Left lobe of liver (tissue), 2 donors: Measurements from ENCODE around the gene ACVRL1. TPM values are rescaled to one million over a fixed set of nuclear protein-coding genes. Genes with fewer than 3 reads are reported as not detected.

ENCODE experiments used
- ATAC-seq: fragments of 200-7000 bp; cut with Tn5 transposase; one replicate; pipeline ENCODE4 v1.9.1; 2020; ENCODE audit warnings: mild to moderate bottlenecking, moderate library complexity
- DNase-seq: peaks from one replicate; pipeline ENCODE4 v3.0.0-alpha.2; 2020; ENCODE audit warnings: low spot score
- total RNA-seq: library from RNA; stranded (reverse); gene quantifications from one replicate; pipeline ENCODE4 v1.2.1, GENCODE V29; 2021
- donor health status: DM: no; HTN: no; CAD: no; lungs with moderate emphysema.
- donor health status: DM: no; HTN: yes; CAD: no.

Gene ACVRL1
- total RNA-seq, 1 donor from 2014 or later, result 7.1 TPM

- no peak for DNase-seq
Observed at GRCh38 chr12:51932218-51933076, 25.1 kb downstream of the ACVRL1 start.

DNA sequence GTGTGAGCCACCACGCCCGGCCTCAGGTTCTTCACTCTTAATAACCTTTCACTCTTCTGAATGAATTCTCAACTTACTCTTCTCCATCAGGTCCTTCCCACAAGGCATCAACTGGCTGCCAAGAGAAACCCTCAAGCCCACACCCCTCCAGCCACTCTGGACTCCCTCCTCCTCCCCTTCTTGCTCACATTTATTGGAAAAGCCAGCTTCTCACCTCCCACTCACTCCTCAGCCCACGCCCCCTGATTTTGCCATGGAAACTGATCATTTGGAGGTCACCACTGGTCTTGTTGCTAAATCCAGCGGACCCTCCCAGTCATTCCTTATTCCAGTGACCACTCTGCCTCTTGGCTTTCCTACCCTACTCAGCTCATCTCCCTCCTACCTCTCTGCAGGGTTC lies 26.8 kb downstream of the ACVRL1 start:
- no peak for DNase-seq
- no peak for ATAC-seq

More at GRCh38 chr12:51932218-51933076, 25.1 kb downstream of the ACVRL1 start:
- ATAC-seq, result peak; percentile 94

DNA sequence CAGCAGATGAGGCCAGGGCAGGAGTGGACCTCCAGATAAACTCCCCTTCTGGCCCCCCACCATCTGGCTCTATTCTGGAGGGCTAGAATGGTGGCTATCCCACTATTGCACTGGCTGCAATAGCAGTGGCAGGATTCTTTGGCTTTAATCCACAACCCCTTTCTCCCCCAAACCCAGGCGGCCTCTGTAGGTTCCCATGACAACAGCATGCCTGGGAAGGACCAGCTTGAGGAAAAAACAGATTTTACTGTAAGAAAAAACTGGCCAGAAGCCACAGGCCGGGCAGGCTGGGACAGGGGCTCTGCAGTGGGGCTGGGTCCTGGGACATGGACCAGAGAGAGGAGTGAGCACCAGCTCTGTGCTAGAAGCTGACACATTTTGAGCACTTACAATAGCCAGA lies 30.6 kb downstream of the ACVRL1 start:
- no peak for ATAC-seq
- DNase-seq, result no peak

GRCh38 chr12:51938726-51939125 lies 31.4 kb downstream of the ACVRL1 start:
- DNase-seq (no peak), ATAC-seq (no peak)

DNA sequence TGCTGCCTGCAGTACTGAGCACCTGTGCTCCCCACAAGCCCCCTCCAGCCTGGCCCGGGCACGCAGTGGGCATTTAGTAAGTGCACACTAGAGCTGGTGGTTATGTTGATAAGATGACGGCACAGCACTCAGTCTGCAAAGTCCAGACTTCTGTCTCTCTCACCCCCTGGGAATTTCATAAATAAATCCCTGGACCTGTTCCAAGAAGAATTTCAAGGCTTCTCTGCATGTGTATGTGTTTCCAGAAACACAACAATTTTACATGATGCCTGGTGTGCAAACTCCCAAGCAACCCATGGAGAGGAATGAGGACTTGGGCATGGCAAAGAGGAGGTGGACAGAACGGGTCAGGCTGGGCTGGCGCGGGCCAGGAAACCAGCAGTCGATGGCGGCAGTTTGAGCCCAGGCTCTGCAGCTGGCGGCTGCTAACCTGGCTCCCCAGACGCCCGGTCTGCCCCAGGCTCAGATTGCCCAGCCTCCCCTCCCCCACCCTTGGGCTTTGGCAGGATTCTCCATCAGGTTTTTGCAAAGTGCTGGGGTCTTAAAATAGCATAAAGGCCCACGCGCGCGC lies 33.8 kb downstream of the ACVRL1 start:
- DNase-seq (peak; percentile 44), ATAC-seq (peak; percentile 18)

DNA sequence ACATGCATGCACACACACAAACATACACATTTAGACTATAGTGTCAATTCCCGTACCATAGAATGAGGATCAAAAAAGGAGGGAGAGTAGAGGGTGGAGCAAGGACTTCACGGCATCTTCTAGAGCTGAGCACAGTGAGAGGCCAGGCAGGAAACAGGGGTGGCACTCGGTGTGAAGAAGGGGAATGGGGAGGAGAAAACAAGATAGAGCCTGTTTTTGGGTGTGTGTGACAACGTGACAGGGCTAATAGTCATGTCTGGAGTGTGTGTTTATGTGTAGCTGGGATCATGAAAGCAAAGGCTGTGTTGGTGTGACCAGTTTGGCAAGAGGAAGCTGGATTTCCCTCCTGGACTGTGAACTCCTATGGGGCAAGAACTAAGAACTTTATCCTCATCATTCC lies 34.3 kb downstream of the ACVRL1 start:
- peak; percentile 36 for DNase-seq
- peak; percentile 61 for ATAC-seq

GRCh38 chr12:51942056-51942455 lies 34.8 kb downstream of the ACVRL1 start:
- DNase-seq (peak; percentile 14), ATAC-seq (no peak)

- peak; percentile 31 for DNase-seq
Observed at GRCh38 chr12:51942501-51943000, 35.2 kb downstream of the ACVRL1 start.

DNA sequence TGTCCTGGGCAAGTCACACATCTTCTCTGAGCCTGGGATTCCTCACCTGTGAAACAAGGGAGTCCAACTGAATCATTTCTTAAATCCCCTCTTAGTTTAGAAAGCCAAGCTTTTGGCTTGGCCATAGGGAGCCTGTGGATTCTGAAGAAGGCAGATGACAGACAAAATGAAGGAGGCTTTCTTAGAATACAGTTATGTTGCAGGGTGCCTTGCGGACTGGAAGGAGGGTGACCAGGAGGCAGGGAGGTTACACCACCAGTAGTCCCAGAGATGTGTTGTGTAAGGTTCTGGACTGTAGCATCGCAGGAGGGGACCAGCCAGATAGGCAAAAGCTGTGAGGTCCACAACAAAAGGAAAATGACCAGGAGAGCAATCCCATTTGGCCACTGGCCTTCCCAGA lies 36.0 kb downstream of the ACVRL1 start:
- DNase-seq, result peak; percentile 28
- no peak for ATAC-seq

More at GRCh38 chr12:51942501-51943000, 35.2 kb downstream of the ACVRL1 start:
- ATAC-seq, result no peak

- ATAC-seq, result no peak
- DNase-seq, result no peak
Observed at GRCh38 chr12:51944608-51945233, 37.4 kb downstream of the ACVRL1 start.

DNA sequence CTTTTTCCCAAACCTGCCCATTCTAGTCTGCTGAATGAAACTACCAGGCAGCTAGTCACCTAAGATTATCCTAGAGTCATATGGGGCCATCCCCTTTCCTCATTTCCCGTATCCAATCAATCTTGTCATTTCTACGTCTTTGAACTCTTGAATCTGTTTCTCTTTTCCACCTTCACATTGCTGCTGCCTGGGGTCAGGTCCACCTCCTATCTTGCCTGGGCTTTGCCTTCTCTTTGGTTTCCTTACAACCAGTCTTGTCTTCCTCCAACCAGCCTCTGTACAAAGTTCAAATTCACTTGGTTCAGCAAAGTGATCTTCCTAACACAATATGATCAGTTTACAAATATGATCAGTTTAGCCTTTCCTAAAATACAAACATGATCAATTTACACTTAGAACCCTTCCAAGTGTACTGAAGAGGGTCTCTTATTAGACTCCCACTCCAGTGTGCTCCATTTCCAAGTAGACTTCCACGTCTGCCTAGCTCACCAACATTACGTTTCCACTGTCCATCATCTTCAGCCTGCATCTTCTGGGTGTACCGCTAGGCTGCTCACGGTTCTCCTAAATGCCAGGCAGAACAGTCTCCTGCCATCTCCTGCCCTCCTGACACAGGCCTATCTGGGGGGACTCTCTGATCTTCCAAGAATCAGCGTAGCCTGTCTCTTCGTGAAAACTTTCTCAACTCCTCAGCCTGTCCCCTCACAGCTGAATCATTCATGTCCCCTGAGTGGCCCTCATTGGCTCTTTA lies 40.1 kb downstream of the ACVRL1 start:
- DNase-seq (peak; percentile 32), ATAC-seq (no peak)

- DNase-seq (peak; percentile 31), ATAC-seq (no peak)
Observed at GRCh38 chr12:51948066-51948465, 40.8 kb downstream of the ACVRL1 start.

DNA sequence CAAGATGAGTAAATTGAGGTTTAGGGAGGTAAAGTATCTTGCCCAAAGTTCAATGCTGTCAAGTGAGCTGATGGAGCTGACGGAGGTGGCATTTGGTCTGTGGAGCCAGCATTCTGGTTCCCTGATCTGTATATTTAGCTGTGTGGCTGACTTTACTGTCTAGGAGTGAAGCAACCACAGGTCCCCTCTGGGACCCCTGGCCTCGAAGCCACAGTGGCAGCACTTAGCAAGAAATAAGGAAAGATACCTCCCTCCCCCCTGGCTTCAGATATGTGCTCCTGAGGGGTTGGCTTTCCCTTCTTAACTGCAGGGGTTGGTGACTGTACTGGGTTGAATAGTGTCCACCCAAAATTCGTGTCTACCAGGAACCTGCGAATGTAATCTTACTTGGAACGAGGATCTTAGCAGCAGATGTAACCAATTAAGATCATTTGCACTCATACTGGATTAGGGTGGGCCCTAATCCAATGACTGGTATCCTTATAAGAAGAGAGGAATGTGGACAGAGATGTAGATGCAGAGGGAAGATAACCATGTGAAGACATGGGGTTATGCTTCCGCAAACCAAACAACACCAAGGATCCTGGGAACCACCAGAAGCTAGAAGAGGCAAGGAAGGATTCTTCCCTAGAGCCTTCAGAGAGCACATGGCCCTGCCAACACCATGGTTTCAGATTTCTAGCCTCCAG lies 42.2 kb downstream of the ACVRL1 start:
- no peak for ATAC-seq
- DNase-seq, result peak; percentile 35

DNA sequence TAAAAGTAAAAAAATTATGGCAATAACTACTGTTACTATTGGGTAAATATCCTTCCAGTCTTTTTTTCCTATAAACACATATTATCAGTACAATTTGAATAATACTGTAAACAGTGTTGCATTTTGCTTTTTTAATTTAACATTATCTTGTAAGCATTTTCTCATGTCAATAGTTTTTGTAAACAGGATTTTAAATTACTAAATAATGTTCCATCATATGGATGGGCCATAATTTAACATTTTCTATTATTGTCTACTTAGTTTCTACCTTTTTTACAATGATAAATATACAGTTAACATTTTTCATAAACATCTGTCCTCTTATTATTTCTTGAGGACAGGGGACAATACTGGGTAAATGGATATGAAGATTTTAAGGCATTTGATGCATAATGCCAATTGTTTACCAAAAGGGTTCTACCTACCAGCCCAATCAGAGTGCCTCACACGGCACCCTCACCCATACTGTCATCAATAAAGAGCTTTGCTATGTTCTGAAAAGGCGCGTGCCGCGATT lies 43.4 kb downstream of the ACVRL1 start:
- no peak for DNase-seq
- no peak for ATAC-seq

DNA sequence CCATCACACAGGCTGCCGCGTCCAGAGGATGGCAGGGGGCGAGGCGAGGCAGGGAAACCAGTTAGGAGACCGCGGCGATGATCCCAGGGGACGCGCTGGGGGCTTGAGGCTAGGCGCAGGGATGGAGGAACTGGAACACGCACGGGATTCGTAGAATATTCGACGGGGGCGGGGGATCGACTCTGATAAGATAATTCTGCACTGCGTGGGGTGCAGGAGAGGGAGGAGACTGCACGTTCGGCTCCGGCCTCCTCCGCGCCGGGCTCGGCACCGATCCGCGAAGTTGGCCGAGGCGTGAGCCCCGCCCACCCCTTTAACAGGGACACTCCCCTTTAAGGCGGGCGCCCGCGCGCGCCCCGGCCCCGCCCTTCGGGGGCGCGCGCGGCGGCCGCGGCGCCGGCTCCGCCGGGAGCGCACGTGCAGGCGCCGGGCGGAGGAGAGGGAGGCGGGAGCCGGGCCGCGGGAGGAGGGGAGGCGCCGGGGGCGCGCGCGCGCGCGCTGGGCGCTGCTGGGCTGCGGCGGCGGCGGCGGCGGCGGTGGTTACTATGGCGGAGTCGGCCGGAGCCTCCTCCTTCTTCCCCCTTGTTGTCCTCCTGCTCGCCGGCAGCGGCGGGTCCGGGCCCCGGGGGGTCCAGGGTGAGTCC lies 44.0 kb downstream of the ACVRL1 start, which contains the start of gene ACVR1B:
Gene ACVR1B, plus strand, starts transcription at position 501 of the 644 bp plus-strand sequence. Its CDS starts 45 bp downstream, at position 546.
- DNase-seq, result peak; percentile 94
- peak; percentile 88 for ATAC-seq

GRCh38 chr12:51951843-51952722 lies 44.8 kb downstream of the ACVRL1 start:
- ATAC-seq, result peak; percentile 2
- no peak for DNase-seq

DNA sequence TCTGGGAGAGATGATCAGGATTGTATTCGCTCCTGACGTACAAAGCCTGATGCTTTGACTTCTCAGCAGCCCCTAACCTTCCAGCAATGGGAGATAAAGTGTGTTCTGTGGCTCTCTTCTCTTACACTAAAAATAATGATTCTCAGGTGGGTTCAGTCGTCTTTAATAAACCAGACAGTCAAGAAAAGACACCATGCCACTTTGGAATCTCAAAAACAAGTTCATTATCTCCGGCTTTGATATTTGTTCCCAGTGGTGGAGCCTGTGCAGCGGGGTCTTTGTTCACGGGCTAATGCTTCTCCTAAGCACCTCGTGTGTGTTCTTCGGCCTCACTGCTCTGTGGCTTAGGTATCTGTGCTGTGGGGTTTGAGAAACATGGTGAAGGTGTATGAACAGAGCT lies 45.8 kb downstream of the ACVRL1 start:
- DNase-seq (peak; percentile 41), ATAC-seq (no peak)

DNA sequence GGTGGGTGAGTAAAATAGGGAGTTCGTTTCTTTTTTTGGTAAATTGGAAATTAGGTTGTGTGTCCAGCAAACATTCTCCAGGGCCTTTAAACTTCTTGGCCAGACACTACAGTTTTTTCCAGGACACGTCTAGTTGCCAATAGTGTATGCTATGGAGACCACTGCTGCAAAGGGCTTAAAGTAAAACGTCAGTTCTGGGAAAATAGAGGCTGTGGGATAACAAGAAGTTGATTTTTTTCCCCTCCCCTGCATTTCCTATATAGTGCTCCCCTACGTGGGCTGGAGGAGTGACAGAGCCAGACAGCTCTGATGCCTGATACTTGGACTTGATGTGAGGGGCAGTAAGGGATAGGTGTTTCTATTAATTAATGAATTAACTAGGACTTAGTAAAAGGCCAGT lies 46.6 kb downstream of the ACVRL1 start:
- DNase-seq (peak; percentile 26), ATAC-seq (no peak)
